ENCODE data around the gene MEF2A.

The MEF2A gene

GRCh38 chr15:99564221-99565048 is 1.3 kb upstream of the MEF2A start:
- DNase-seq (ENCODE audit: low spot score) = no peak

DNA sequence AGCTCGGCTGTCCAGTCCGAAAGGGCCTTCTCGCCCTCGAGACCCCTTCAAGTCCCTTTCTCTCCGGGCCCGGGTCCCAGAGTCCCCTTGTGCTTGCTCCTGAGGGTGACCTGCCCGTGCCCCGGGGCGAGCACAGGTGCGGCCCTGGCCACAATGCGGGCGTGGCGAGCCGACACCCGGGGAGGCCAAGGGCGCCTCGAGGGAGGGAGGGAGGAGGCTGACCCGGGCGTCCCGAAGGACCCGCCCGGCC is 810 bp upstream of the MEF2A start:
- no peak for DNase-seq (ENCODE audit: low spot score)

- peak; percentile 44 for DNase-seq (ENCODE audit: low spot score)
Measured at GRCh38 chr15:99566157-99566897, 543 bp downstream of the MEF2A start.

DNA sequence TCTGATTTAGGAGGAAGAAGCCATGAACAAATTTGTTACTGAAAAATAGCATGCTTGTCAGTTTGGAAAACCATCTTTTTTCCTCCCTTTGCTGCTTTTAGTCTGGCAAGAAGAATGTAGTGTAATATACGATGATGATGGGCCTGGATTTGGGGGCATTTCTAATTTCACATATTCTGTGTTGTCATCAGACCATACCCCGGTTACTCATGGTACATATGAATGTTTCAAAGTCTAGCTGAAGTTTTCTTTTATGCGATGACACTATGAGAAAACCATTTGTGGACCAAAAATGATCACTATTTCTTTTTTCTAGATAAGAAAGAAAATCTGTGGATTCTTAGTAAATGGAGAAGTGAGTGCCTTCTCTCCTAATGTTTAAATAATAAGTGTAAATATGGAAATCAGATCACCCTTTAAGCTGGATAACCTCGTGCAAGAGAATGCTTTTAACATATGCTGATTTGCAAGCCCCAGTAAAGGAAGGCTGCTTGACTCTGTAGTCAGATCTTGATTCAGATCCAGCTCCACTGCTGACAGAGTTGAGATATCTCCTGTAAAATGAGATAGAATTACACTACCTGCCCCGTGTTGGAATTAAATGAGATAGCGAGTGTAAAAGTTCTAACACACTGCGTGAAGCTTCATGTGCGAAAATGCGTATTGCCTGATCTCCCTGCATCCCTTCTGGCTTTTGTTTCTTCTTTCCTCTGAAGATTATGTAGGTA is 3.0 kb downstream of the MEF2A start:
- no peak for DNase-seq (ENCODE audit: low spot score)

DNA sequence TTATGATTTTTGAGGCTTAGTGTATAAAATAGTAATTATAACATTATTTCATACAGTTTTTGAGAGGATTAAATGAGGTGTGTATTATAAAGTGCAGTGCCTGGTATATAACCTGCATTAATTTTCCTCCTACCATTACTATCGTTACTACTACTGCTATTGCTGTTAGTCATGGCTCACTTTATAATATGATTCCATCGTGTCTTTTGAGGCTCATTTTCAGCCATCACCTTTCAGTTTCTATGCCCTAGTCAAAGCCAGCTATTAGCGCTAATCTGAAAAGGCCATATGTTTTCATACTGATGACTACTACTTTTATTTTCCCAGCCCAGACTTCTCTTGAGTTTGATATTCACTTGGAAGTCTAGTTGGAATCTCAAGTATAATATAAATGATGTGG is 5.5 kb downstream of the MEF2A start:
- no peak for DNase-seq (ENCODE audit: low spot score)

DNA sequence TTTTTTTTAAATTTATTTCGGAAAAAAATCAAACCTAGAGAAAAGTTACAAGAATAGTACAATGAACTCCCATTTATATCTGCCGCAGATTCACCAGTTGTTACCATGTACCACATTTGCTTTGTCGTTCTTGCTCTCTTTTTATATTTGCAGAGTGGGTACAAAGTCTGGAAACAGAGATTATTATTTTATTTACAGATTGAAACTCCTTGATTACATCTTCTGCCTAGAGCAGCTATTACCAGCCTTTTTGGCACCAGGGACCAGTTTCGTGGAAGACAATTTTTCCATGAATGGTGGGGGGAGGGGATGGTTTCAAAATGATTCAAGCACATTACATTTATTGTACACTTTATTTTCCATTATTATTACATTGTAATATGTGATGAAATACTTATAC is 8.3 kb downstream of the MEF2A start:
- DNase-seq (ENCODE audit: low spot score) = no peak

DNA sequence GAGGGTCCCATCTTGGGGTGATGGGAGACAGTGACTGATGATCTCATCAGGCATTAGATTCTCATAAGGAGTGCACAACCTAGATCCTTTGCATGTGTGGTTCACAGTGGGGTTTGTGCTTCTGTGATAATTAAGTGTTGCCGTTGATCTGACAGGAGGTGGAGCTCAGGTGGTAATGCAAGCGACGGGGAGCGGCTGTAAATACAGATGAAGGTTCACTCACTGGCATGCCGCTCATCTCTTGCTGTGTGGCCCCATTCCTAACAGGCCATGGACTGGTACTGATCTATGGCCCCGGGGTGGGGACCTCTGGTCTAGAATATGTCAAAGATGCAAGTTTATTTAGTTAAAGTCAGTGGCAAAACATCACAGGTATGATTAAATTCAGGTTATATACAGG is 8.7 kb downstream of the MEF2A start:
- no peak for DNase-seq (ENCODE audit: low spot score)

DNA sequence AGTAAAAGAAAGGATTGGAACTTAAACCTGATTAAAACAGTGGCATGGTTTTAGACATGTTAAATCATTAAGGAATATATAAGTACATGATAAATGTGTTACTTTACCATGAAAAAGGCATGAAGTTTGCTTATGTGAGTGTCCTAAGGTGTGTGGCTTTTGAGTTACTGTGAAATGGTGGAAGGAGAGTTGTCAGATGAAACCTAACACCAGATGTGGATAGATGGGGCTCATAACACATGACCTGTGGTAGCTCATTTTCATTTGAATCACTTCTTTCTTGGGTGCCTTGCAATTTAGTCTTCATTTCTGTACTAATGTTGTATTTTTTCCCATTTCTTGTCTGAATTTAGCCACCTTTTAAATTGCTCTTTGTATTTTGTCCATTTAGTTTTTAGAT is 13.0 kb downstream of the MEF2A start:
- no peak for DNase-seq (ENCODE audit: low spot score)

DNA sequence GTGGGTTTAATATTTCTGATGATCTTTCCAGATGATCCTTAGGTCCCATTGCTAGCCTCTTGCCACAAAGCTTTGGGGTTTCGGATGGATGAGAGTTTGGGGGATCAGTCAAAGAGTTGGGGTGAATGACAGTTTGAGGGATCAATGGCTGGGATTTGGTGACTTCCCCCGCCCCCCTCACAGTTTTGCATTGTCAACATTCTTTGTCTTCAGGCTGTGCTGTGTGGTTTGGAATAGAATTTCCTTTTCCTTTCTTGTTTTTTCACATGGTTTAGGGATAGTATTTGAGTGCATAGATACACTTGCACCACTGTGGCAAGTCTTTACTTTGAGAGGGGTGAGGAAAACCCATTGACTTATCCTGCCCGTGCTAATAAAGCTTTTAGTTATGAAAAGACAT is 14.3 kb downstream of the MEF2A start:
- DNase-seq (ENCODE audit: low spot score) = no peak

- no peak for DNase-seq (ENCODE audit: low spot score)
Measured at GRCh38 chr15:99582508-99582960, 16.8 kb downstream of the MEF2A start.

DNA sequence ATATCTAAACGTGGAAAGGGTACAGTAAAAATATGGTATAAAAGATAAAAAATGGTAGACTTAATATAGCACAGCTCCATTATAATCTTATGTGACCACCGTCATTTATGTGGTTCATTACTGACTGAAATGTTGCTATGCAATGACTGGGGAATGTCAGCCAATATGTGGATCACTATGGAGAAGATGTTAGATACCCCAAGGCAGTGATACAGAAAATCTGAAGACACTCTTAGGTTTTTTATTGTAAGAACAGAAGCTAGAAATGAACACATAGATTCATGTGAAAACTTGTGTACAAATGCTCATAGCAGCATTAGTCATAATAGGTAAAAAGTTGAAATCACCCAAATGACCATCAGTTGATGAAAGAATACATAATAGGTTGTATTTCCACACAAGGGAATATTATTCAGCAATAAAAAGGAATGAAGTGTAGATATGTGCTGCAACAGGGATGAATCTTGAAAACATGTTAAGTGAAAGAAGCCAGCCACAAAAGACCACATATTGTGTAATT is 18.4 kb downstream of the MEF2A start:
- no peak for DNase-seq (ENCODE audit: low spot score)

DNA sequence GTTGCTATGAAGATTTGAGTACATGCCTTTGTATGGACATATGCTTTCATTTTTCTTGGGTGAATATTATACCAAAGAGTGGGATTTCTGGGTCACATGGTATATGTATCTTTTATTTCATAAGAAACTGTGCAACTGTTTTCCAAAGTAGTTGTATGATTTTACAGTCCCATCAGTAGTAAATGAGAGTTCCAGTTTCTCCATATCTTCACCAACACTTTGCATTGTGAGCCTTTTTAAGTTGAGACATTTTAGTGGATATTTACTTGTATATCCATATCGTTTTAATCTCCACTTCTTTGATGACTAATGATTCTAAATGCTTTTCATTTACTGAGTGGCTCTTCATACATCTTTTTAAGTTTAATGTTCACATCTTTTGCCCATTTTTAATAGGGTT is 20.3 kb downstream of the MEF2A start:
- no peak for DNase-seq (ENCODE audit: low spot score)

GRCh38 chr15:99589801-99590200 is 24.0 kb downstream of the MEF2A start:
- DNase-seq (ENCODE audit: low spot score) = no peak

- no peak for DNase-seq (ENCODE audit: low spot score)
Measured at GRCh38 chr15:99590913-99591646, 25.3 kb downstream of the MEF2A start.

DNA sequence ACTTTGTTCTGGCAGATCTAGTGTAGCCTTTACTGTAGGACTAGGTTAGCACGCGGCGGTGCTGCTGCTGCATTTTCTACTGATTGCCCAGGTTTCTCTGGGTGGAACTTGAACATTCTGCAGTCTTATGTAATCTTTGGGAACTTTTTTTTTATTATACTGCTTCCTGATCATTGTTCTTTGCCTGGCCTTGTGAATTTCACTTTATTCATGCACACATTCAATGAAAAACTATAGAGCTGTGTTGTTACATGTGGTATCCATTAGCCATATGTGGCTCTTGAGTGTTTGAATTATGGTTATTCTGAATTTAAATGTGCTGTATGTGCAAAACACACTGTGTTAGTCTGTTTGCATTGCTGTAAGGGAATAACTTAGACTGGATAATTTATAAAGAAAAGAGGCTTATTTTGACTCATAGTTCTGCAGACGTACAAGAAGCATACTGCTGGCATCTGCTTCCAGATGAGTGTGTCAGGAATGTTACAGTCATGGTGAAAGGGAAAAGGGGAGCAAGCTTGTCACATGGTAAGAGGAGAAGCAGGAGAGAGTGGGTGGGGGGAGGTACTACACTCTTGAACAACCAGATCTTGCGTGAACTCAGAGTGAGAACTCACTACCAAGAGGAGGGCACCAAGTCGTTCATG is 26.5 kb downstream of the MEF2A start:
- DNase-seq (ENCODE audit: low spot score) = no peak

- DNase-seq (ENCODE audit: low spot score) = no peak
Measured at GRCh38 chr15:99593070-99593469, 27.3 kb downstream of the MEF2A start.

GRCh38 chr15:99594916-99595315 is 29.1 kb downstream of the MEF2A start:
- no peak for DNase-seq (ENCODE audit: low spot score)

DNA sequence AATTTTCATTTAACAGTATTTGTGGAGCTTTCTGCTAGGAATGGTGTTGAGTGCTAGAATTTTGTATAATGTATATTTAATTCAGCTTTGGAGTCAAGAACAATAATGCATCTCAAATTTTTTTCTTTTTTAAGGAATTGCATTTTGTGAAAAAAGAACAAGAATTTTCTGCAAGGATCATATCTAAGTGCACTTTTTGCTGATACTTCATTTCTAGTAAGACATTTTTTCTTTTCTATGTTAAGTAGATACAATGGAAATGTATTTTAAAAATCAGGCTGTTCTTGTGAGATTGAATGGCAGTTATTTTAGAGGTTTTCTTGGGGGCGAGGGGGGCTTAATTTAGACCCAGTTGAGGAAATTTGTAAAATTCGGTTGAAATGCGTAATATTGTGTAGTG is 32.5 kb downstream of the MEF2A start:
- no peak for DNase-seq (ENCODE audit: low spot score)

- no peak for DNase-seq (ENCODE audit: low spot score)
Measured at GRCh38 chr15:99603828-99604227, 38.0 kb downstream of the MEF2A start.

- DNase-seq (ENCODE audit: low spot score) = no peak
Measured at GRCh38 chr15:99604865-99605264, 39.1 kb downstream of the MEF2A start.

DNA sequence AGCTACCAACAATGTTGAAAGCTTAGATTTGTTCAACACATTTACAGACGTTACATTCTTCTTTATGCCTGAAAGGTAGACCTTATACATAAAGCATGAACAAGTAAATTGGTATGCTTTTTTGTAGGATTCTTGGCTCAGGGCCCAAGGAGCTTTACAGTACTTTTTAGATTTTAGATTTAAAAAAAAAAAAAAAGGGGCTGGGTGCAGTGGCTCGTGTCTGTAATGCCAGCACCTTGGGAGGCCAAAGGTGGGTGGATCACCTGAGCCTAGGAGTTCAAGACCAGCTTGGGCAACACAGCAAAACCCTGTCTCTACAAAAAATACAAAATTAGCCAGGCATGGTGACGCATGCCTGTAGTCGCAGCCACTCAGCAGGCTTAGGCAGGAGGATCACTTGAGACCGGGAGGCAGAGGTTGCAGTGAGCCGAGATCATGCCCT is 39.7 kb downstream of the MEF2A start:
- no peak for DNase-seq (ENCODE audit: low spot score)

GRCh38 chr15:99605990-99606389 is 40.2 kb downstream of the MEF2A start:
- no peak for DNase-seq (ENCODE audit: low spot score)
